ENCODE measurements around the gene ACP4.

Gene ACP4

GRCh38 chr19:50780753-50781435 is 9.3 kb upstream of the ACP4 start:
- TF ChIP-seq SIN3A (IDR thresholded peaks at IDR 0.05; ENCODE audit: borderline replicate concordance, insufficient read depth, low read length) (no peak), POLR2AphosphoS5 (IDR thresholded peaks at IDR 0.05; ENCODE audit: low read depth, low read length) (no peak), REST (IDR thresholded peaks at IDR 0.05; ENCODE audit: insufficient read depth in 1 of 2, low read depth in 2 of 2, low read length in 2 of 2) (no peak), TAF1 (IDR thresholded peaks at IDR 0.05; ENCODE audit: borderline replicate concordance, insufficient read depth, low read length) (no peak), FOXP2 (optimal IDR thresholded peaks at IDR 0.05; ENCODE audit: borderline replicate concordance, extremely low read depth, extremely low read length, insufficient read depth) (no peak)

GRCh38 chr19:50784710-50785109 is 5.5 kb upstream of the ACP4 start:
- TF ChIP-seq TAF1 (IDR thresholded peaks at IDR 0.05; ENCODE audit: borderline replicate concordance, insufficient read depth, low read length): no peak
- no peak for TF ChIP-seq FOXP2 (optimal IDR thresholded peaks at IDR 0.05; ENCODE audit: borderline replicate concordance, extremely low read depth, extremely low read length, insufficient read depth)
- TF ChIP-seq SIN3A (IDR thresholded peaks at IDR 0.05; ENCODE audit: borderline replicate concordance, insufficient read depth, low read length): no peak
- no peak for TF ChIP-seq POLR2AphosphoS5 (IDR thresholded peaks at IDR 0.05; ENCODE audit: low read depth, low read length)
- no peak for TF ChIP-seq REST (IDR thresholded peaks at IDR 0.05; ENCODE audit: insufficient read depth in 1 of 2, low read depth in 2 of 2, low read length in 2 of 2)

DNA sequence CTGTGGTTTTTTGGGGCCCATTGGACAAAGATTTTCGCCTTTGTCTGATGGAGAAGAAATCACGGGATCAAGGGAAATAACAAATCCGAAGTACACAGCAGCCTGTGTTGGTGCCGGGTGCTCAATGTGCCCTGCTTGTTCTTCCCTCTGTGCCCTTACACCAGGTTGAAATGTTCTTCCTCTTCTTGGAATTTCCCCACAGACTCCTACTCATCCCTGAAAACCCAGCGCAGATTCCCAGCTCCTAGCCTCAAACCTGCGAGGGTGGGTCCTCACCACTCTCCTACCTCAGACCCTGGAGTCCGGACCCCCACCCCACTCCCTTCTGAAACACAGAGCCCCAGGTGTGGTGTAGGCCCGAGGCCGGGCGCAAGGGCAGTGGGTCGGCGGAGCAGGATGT is 4.9 kb upstream of the ACP4 start:
- TF ChIP-seq REST (IDR thresholded peaks at IDR 0.05; ENCODE audit: insufficient read depth in 1 of 2, low read depth in 2 of 2, low read length in 2 of 2) (no peak), SIN3A (IDR thresholded peaks at IDR 0.05; ENCODE audit: borderline replicate concordance, insufficient read depth, low read length) (no peak), TAF1 (IDR thresholded peaks at IDR 0.05; ENCODE audit: borderline replicate concordance, insufficient read depth, low read length) (no peak), FOXP2 (optimal IDR thresholded peaks at IDR 0.05; ENCODE audit: borderline replicate concordance, extremely low read depth, extremely low read length, insufficient read depth) (no peak), POLR2AphosphoS5 (IDR thresholded peaks at IDR 0.05; ENCODE audit: low read depth, low read length) (no peak)

DNA sequence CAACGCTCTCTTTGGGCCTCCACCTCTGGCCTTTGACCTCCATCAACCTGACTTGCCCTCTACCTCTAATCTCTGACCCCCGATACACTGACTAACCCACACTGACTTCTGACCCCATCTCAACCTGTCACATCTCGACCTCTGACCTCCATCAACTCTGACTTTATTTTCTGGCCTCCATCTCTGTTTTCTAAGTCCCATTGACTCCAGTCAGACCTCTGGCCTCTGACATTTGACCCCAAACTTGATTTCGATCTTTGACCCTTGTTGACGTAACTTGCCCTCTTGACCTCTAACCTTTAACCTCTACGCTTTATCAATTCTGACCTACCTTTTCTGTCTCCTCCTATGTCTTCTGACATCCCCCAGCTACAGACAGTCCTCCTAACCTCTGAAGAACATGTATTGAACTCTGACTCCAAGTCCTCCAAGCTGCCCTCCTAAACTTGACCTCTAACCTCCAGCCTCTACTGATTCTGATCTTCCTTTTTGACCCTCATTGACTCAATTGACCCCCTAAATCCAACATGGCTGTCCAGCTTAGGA is 780 bp downstream of the ACP4 start:
- no peak for TF ChIP-seq SIN3A (IDR thresholded peaks at IDR 0.05; ENCODE audit: borderline replicate concordance, insufficient read depth, low read length)
- TF ChIP-seq REST (IDR thresholded peaks at IDR 0.05; ENCODE audit: insufficient read depth in 1 of 2, low read depth in 2 of 2, low read length in 2 of 2): no peak
- no peak for TF ChIP-seq TAF1 (IDR thresholded peaks at IDR 0.05; ENCODE audit: borderline replicate concordance, insufficient read depth, low read length)
- no peak for TF ChIP-seq POLR2AphosphoS5 (IDR thresholded peaks at IDR 0.05; ENCODE audit: low read depth, low read length)
- TF ChIP-seq FOXP2 (optimal IDR thresholded peaks at IDR 0.05; ENCODE audit: borderline replicate concordance, extremely low read depth, extremely low read length, insufficient read depth): no peak

Measured in PFSK-1 (cell line).